MG63 (cell line): ENCODE data around the gene SLC12A7. TPM values are rescaled to one million over a fixed set of nuclear protein-coding genes. Genes with fewer than 3 reads are reported as not detected.
"Not testable (repeated sequence)": the region's sequence is repeated elsewhere in the genome, so short reads cannot be mapped to it uniquely, and the experiment has no call there.

Source experiments
- DNase-seq: peaks from one replicate; pipeline ENCODE4 v3.0.0-alpha.2; 2020
- H3K27me3 ChIP-seq: fragments of 250-450 bp; sonication (Bioruptor Pico); 2 replicates; pipeline ENCODE4 v1.5.1; 2020; ENCODE audit warnings: mild to moderate bottlenecking, moderate library complexity
- H3K36me3 ChIP-seq: fragments of 250-450 bp; sonication (Bioruptor Pico); 2 replicates; pipeline ENCODE4 v1.5.1; 2020; ENCODE audit warnings: mild to moderate bottlenecking, moderate library complexity
- H3K4me3 ChIP-seq: fragments of 250-450 bp; sonication (Bioruptor Pico); 2 replicates; pipeline ENCODE4 v1.5.1; 2020; ENCODE audit warnings: mild to moderate bottlenecking, moderate library complexity
- H3K9me3 ChIP-seq: fragments of 250-450 bp; sonication (Bioruptor Pico); 2 replicates; pipeline ENCODE4 v1.5.1; 2020; ENCODE audit warnings: mild to moderate bottlenecking, moderate library complexity
- total RNA-seq: library from RNA; depleted of rRNA; stranded (reverse); fragments of >200 nt; shearing (Covaris generic); gene quantifications from 2 replicates; pipeline ENCODE4 v1.2.3, GENCODE V29; 2014; ENCODE audit warnings: low replicate concordance

The SLC12A7 gene
- total RNA-seq, 1 experiment from 2014 or later = 39.7 TPM

- Histone ChIP-seq H3K4me3 (no peak overlapping the region), H3K36me3 (peaks cover 77% of the 10 kb centered on the region), H3K27me3 (no peaks in the 10 kb centered on the region), H3K9me3 (no peaks in the 10 kb centered on the region)
- no peak for DNase-seq
Measured at GRCh38 chr5:1083823-1084605, 27.8 kb downstream of the SLC12A7 start.

GRCh38 chr5:1083026-1083425 is 28.8 kb downstream of the SLC12A7 start:
- not testable (repeated sequence) for H3K27me3 ChIP-seq, DNase-seq, H3K9me3 ChIP-seq, H3K4me3 ChIP-seq
- H3K36me3 ChIP-seq = peaks cover 75% of the 10 kb centered on the region

- H3K9me3 ChIP-seq = no peaks in the 10 kb centered on the region
- no peak for DNase-seq
Measured at GRCh38 chr5:1081519-1081918, 30.3 kb downstream of the SLC12A7 start.

GRCh38 chr5:1080432-1080831 is 31.4 kb downstream of the SLC12A7 start:
- peaks cover 74% of the 10 kb centered on the region for H3K36me3 ChIP-seq
- H3K9me3 ChIP-seq = no peaks in the 10 kb centered on the region
- H3K27me3 ChIP-seq = no peaks in the 10 kb centered on the region
- H3K4me3 ChIP-seq = no peak overlapping the region
- no peak for DNase-seq

More at GRCh38 chr5:1081519-1081918, 30.3 kb downstream of the SLC12A7 start:
- Histone ChIP-seq H3K36me3 (peaks cover 75% of the 10 kb centered on the region), H3K4me3 (no peak overlapping the region), H3K27me3 (no peaks in the 10 kb centered on the region)

GRCh38 chr5:1079961-1080360 is 31.9 kb downstream of the SLC12A7 start:
- Histone ChIP-seq H3K4me3 (no peak overlapping the region), H3K36me3 (peaks cover 73% of the 10 kb centered on the region), H3K9me3 (no peaks in the 10 kb centered on the region), H3K27me3 (no peaks in the 10 kb centered on the region)
- no peak for DNase-seq

- Histone ChIP-seq H3K27me3 (no peaks in the 10 kb centered on the region), H3K4me3 (no peak overlapping the region), H3K9me3 (no peaks in the 10 kb centered on the region), H3K36me3 (peaks cover 73% of the 10 kb centered on the region)
- DNase-seq = no peak
Measured at GRCh38 chr5:1079486-1079885, 32.4 kb downstream of the SLC12A7 start.

- Histone ChIP-seq H3K27me3 (no peaks in the 10 kb centered on the region), H3K9me3 (no peaks in the 10 kb centered on the region), H3K4me3 (no peak overlapping the region), H3K36me3 (peaks cover 73% of the 10 kb centered on the region)
- no peak for DNase-seq
Measured at GRCh38 chr5:1078851-1079250, 33.0 kb downstream of the SLC12A7 start.

- H3K36me3 ChIP-seq = peaks cover 73% of the 10 kb centered on the region
- no peaks in the 10 kb centered on the region for H3K9me3 ChIP-seq
- no peak for DNase-seq
- no peak overlapping the region for H3K4me3 ChIP-seq
- no peaks in the 10 kb centered on the region for H3K27me3 ChIP-seq
Measured at GRCh38 chr5:1078206-1078605, 33.7 kb downstream of the SLC12A7 start.

GRCh38 chr5:1077491-1078020 is 34.3 kb downstream of the SLC12A7 start:
- Histone ChIP-seq H3K9me3 (no peaks in the 10 kb centered on the region), H3K4me3 (no peak overlapping the region), H3K27me3 (no peaks in the 10 kb centered on the region), H3K36me3 (peaks cover 73% of the 10 kb centered on the region)
- no peak for DNase-seq

GRCh38 chr5:1077026-1077425 is 34.8 kb downstream of the SLC12A7 start:
- Histone ChIP-seq H3K9me3 (no peaks in the 10 kb centered on the region), H3K4me3 (no peak overlapping the region), H3K36me3 (peaks cover 73% of the 10 kb centered on the region), H3K27me3 (no peaks in the 10 kb centered on the region)
- DNase-seq = no peak

- no peaks in the 10 kb centered on the region for H3K27me3 ChIP-seq
- DNase-seq = no peak
- H3K36me3 ChIP-seq = peaks cover 69% of the 10 kb centered on the region
- no peak overlapping the region for H3K4me3 ChIP-seq
- no peaks in the 10 kb centered on the region for H3K9me3 ChIP-seq
Measured at GRCh38 chr5:1076406-1076805, 35.5 kb downstream of the SLC12A7 start.

GRCh38 chr5:1075931-1076330 is 35.9 kb downstream of the SLC12A7 start:
- Histone ChIP-seq H3K27me3 (no peaks in the 10 kb centered on the region), H3K36me3 (peaks cover 66% of the 10 kb centered on the region), H3K9me3 (no peaks in the 10 kb centered on the region), H3K4me3 (no peak overlapping the region)
- DNase-seq = no peak

- Histone ChIP-seq H3K27me3 (no peaks in the 10 kb centered on the region), H3K36me3 (peaks cover 63% of the 10 kb centered on the region), H3K4me3 (no peak overlapping the region), H3K9me3 (no peaks in the 10 kb centered on the region)
- DNase-seq = no peak
Measured at GRCh38 chr5:1075555-1075881, 36.3 kb downstream of the SLC12A7 start.

GRCh38 chr5:1074816-1075554 is 36.9 kb downstream of the SLC12A7 start:
- Histone ChIP-seq H3K4me3 (no peak overlapping the region), H3K27me3 (no peaks in the 10 kb centered on the region), H3K9me3 (no peaks in the 10 kb centered on the region), H3K36me3 (peaks cover 60% of the 10 kb centered on the region)
- no peak for DNase-seq

- no peaks in the 10 kb centered on the region for H3K9me3 ChIP-seq
- no peak overlapping the region for H3K4me3 ChIP-seq
- peaks cover 58% of the 10 kb centered on the region for H3K36me3 ChIP-seq
- DNase-seq = no peak
- H3K27me3 ChIP-seq = no peaks in the 10 kb centered on the region
Measured at GRCh38 chr5:1074226-1074625, 37.6 kb downstream of the SLC12A7 start.

- Histone ChIP-seq H3K9me3 (no peaks in the 10 kb centered on the region), H3K4me3 (no peak overlapping the region), H3K27me3 (no peaks in the 10 kb centered on the region), H3K36me3 (peaks cover 60% of the 10 kb centered on the region)
- no peak for DNase-seq
Measured at GRCh38 chr5:1073239-1074102, 38.4 kb downstream of the SLC12A7 start.

GRCh38 chr5:1069720-1070088 is 42.2 kb downstream of the SLC12A7 start:
- no peaks in the 10 kb centered on the region for H3K27me3 ChIP-seq
- H3K36me3 ChIP-seq = peaks cover 55% of the 10 kb centered on the region
- DNase-seq = no peak
- no peaks in the 10 kb centered on the region for H3K9me3 ChIP-seq
- no peak overlapping the region for H3K4me3 ChIP-seq
